HG03135 (cell line): ENCODE results near the gene RAB10.
"Not testable (repeated sequence)": the region's sequence is repeated elsewhere in the genome, so short reads cannot be mapped to it uniquely, and the experiment has no call there.

Source experiments
- ATAC-seq: cut with Tn5 transposase; IDR thresholded peaks from one replicate; pipeline ENCODE4 v1.9.1; 2021; ENCODE audit warnings: mild to moderate bottlenecking, moderate library complexity; ENCODE audit not compliant: unreplicated experiment

Gene RAB10

DNA sequence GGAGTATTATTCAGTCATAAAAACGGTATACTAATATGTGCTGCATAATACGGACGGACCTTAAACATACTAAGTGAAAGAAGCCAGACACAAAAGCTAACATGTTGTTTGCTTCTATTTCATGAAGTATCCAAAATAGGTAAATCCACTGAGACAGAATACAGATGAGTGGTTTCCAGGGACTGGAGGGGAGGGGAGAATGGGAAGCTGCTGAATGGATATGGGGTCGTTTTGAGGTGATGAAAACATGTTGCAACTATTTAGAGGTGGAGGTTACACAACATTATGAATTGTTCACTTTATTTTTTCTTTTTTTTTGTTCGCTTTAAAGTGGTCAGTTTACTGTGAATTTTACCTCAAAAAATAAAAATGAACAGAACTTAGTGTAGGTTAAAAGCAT, 52.9 kb downstream of the RAB10 start:
- no peak for ATAC-seq

DNA sequence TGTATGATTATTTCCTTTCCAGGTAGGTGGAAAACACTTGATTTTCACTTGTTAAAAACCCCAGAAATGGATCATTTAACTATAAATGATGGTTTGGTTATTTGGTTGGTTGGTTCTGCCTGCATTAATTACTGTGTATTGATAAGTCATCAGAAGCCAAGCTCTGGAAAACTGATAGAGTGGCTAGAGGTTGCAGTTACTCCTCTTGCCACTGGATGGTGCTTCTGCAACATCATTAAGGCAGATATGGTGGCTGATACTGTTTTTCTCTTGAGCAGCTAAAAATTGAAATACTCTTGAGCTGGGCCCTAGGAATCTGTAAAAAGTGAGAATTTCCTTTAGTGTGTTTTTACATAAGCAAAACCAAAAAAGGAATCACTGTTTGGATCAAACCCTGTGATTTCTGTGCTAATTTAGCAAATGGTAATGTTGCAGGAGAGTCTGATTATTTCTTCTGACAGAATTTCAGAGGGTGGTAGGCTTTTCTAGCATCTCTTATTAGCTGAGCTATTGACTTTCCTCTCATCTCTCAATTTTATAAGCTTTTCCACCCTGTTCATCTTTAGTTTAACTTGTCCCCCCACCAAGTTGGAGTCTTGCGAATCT, 54.3 kb downstream of the RAB10 start:
- ATAC-seq, result no peak

DNA sequence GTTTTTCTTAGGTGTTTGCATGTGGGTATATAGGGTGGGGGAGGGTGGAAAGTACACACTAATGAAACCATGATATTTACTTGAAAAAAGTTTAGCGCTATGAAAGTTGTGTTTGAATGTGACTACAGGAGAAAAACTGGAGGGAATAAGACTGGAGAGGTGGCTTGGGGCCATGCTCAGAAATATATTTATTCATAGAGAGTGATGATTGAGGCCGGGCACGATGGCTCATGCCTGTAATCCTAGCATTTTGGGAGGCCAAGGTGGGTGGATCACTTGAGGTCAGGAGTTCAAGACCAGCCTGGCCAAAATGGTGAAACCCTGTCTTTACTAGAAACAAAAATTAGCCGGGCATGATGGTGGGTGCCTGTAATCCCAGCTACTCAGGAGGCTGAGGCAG, 55.0 kb downstream of the RAB10 start:
- not testable (repeated sequence) for ATAC-seq

DNA sequence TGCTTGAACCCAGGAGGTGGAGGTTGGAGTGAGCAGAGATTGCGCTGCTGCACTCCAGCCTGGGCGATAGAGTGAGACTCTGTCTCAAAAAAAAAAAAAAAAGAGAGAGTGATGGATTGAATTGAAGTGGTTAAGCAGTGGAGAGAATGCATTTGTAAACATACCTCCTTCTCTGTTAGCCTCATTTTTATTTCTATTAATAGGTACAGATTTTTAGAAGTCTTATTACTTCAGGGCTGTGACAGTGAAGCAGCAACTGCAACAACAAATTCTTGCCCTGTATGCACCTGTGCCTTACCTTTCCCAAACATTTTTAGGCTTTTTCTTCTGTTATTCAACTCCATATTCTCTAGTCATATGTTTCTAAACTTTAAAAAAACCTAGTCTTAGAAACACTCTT, 55.5 kb downstream of the RAB10 start:
- no peak for ATAC-seq

DNA sequence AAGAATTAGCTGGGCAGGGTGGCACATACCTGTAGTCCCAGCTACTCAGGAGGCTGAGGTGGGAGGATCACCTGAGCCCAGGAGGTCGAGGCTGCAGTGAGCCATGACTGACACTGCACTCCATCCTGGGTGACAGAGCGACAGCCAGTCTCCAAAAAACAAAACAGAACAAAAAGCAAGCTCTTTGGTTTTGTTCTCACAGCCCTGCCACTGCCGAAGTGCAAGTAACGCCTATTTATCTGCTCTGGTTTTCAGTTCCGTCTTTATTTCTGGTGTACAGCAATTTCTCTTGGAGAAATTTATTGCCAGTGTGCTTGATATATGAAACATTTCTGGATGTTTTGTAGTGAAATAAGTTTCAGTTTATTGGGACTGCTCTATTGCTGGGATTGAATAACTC, 61.9 kb downstream of the RAB10 start:
- ATAC-seq, result no peak

DNA sequence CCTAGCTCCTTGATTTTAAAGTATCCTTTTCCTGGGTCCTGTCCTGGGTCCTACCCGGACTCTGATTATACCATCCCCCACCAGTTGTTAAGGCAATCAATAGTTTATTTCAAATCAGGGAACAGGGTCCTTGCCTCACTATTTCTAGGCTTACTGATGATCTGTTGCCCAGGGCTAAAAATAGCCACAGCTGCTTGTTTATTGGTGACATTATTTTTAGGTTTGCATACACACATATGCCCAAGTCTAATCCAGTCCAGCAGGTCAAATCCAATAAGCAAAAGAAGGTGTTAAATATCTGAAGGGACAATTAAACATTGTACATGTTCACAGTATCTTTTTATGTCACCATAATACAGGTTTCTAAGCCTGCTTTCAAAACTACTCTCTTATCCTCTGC, 66.0 kb downstream of the RAB10 start:
- no peak for ATAC-seq

DNA sequence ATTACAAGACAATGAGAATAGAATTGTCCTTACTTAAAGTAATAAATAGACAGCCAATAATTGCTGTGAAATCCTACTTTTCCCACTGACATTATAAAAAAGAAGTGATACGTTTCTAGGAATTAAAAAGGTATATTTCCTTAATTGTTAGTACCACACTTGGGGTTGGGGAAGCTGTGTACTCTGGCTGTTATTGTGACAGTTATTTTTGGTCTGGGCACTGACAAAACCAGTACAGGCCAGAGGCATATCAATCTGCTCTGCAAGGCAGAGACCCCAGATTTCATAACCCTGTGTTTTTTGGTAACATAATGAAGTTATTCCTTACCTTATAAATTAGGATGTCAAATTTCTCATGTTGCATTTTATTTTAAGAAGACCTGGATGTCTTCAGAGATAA, 66.5 kb downstream of the RAB10 start:
- no peak for ATAC-seq

DNA sequence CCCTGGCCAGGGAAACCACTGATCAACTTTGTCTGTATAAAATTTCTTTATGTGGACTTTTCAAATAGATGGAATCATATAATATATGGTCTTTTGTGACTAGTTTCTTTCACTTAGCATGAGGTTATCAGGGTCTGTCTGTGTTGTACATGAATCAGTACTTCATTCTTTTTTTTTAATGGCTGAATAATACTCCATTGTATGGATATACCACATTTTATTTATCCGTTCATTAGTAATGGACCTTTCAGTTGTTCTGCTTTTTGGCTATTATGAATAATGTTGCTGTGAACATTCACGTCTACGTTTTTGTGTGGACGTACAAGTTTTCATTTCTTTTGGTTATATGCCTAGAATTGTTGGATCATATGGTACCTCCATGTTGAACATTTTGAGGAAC, 69.9 kb downstream of the RAB10 start:
- no peak for ATAC-seq

DNA sequence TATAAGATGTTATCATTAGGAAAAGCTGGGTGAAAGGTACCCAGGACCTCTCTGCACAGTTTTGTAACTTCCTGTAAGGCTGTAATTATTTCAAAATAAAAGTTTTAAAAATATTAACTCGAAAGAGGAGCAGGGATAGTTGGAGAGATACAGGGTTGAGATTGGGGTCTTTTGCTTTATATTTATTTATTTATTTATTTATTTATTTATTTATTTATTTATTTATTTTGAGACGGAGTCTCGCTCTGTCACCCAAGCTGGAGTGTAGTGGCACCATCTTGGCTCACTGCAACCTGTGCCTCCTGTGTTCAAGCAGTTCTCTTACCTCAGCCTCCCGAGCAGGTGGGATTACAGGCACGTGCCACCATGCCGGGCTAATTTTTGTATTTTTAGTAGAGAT, 74.8 kb downstream of the RAB10 start:
- not testable (repeated sequence) for ATAC-seq

DNA sequence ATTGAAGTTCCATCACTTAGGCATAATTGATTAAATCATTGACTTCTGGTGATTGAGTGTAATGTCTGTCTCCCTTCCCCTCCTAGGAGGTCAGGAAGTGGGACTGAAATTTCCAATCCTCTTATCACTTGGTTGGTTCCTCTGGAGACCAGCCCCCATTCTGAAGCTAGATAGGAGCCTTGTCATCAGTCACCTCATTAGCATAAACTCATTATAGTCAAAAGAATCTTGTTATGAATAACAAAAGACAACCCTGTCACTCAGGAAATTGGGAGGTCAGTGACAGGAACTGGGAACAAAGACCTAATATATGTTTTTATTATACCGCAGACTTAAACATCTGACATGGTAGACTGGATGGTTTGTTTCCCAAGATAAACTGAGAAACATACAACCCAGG, 78.3 kb downstream of the RAB10 start:
- ATAC-seq, result no peak

DNA sequence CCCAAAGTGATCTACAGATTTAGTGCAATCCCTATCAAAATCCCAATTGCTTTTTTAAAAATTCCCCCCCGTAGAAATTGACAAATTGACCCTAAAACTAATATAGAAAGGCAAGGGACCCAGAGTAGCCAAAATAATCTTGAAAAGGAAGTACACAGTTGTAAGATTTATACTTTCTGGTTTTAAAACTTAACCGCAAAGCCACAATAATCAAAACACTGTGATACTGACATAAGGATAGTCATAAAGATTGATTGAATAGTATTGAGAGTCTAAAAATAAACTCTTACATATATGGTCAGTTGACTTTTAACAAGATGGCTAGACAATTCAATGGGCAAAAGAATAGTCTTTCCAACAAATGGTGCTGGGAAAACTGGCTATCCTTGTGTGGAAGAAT, 80.3 kb downstream of the RAB10 start:
- no peak for ATAC-seq

DNA sequence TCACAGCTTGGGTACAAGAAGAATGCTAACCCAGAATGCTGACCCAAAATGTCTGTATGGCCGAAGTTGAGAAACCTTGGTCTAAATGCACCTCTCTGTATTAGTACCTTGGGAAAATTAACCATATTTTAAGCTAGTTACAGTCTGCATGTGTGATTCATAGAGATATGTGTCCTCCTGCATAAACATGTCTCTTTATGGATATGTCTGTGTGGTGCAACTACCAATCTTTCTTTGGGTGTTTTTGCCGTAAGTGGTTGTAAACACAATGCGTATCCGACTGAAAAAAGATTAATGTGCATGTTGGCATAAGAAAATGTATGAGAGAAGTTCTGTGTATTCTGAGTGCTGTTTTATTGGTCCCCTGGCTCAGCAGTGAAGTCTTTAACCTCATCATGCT, 84.8 kb downstream of the RAB10 start:
- no peak for ATAC-seq

DNA sequence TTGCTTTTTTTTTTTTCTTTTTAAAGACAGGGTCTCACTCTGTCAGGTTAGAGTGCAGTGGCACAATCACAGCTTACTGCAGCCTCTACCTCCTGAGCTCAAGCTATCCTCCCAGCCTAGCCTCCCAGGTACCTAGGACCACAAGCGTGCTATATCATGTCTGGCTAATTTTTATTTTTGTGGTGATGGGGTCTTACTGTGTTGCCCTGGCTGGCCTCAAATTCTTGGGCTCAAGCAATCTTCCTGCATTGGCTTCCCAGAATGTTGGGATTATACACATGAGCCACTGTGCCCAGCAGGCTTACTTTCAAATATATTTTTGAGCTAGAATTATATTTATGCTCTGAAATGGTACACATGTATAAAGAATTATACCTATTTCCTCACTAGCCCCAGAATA, 85.6 kb downstream of the RAB10 start:
- no peak for ATAC-seq

DNA sequence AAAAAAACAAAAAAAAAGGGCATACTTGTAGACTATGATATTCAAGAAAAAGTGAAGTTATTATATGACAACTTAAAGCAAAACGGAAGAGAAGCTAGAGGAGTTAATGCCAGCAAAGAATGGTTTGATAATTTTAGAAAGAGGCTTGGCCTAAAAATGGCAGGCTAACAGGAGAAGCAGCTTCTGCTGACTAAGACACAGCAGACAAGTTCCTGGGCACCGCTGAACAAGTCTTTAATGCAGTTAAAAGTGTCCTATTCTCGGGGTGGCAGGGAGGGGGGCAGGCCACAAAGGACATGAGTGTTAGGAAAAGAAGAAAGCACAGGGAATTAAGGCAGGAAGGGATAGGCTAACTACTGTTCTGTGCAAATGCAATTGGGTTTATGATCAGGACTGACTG, 88.7 kb downstream of the RAB10 start:
- ATAC-seq, result no peak

DNA sequence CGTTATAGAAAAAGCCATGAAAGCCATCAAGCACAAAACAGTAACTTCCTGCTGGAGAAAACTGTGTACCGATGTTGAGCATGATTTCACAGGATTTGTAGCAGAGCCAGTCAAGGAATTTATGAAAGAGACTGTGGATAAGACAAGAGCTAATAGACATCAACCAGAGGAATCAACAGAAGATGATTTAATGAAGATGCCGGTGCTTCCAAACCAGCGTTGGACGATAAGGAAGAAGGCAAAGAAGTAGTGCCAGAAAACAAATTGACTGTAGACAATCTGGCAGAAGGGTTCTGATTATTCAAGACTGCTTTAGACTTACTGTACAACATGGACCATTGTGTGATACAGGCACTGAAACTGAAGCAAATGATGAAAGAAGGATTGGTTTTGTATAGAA, 89.5 kb downstream of the RAB10 start:
- ATAC-seq, result no peak

DNA sequence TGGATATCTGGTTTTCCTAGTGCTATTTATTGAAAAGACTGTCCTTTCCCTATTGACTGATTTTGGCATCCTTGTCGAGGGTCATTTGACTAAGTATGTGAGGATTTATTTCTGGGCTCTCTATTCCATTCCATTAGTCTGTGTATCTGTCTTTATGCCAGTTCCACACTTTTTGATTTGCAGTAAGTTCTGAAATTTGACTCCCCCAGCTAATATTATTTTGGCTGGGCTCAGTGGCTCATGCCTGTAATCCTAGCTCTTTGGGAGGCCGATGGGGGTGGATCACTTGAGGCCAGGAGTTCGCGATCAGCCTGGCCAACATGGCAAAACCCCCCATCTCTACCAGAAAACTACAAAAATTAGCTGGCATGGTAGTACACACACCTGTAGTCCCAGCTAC, 92.2 kb downstream of the RAB10 start:
- ATAC-seq, result no peak

DNA sequence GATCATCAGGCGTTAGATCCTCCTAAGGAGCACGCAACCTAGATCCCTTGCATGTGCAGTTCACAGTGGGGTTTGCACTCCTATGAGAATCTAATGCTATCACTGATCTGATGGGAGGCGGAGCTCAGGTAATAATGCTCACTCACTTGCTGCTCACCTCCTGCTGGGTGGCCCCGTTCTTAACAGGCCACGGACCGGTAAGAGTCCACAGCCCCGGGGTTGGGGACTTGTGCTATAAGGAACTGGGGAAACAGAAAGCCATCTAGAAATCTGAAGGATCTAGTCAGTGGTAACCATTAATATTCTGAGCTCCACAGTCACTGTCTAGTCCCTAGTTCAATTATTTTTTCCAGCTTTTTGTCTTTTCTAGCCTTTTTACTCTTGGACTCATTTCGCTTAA, 94.3 kb downstream of the RAB10 start:
- no peak for ATAC-seq

DNA sequence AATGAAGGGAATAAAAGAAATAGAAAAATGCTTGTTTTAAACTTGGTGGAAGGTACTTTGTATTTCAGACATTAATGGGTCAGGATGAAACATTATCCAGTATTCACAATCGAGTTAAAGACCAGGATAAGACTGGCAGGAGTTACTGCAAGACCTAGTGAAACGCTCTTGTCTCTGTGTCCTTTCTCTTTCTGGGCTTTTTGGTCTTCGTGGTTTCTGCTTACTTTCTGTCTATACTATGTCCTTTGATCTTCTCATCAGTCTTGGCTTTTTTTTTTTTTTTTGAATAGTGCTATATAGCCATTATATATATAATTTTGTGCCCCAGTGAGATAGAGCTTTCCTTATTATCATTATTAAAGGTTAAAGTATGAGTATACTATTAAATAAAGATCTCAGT, 96.9 kb downstream of the RAB10 start:
- ATAC-seq, result no peak

DNA sequence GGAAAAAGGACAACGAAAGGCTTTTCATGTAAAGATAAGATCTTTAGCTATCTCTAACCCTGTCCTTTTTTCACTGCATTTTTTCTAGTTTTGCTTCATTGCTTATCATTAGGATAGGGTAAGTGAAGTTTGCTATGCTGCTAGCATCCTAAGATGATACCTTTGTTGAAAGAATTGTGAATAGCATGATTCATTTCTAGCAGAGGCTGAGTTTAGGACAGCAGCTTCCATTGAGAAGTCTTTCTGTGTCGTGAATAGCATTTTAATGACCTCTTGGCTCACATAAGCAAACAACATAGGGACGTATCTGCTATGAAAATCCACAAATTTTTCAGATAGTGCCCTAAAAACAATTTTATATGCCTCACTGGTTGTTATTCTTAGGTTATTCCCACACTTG, 102.6 kb downstream of the RAB10 start:
- no peak for ATAC-seq

DNA sequence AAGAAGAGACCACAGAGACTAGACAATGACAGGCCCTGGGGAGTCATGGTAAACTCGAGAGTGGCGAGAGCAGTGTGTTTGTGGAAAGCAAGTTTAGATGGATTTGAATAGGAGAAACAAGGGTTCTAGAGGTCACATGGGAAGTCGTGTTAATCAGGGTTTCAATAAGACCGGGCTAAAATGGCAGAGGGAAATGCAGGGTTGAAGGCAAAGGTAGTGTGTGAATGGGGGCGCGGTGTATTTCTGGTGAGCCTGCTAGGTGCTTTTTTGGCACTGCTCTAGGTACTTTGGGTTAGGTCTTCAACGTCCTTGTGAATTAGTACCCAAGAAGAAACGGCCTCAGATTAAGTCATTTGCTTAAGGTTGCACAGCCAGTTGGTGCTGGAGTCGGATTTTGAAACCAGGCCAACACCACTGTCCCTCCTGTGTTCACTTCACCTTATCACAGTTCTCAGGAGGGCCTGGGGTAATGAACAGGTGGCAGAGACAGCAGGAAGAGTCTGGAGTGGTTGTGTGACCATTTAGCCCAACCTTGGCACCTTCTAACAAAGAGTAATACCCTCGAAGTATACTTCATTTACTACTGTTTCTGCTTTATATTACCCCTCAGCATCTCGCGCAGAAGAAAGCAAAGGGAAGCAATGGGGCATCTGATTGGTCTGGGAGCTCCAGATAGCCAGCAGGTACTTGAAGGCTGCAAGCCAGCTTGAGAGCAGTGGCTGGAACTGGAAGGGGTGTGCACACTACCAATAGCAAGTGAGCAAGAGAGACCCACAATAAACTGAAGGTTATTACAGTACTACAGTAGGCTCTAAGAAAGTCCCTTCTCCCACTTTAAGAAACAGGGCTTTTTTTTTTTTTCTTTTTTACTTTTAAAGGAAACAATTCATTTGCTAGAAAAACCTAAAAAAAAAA, 105.6 kb downstream of the RAB10 start:
- no peak for ATAC-seq

DNA sequence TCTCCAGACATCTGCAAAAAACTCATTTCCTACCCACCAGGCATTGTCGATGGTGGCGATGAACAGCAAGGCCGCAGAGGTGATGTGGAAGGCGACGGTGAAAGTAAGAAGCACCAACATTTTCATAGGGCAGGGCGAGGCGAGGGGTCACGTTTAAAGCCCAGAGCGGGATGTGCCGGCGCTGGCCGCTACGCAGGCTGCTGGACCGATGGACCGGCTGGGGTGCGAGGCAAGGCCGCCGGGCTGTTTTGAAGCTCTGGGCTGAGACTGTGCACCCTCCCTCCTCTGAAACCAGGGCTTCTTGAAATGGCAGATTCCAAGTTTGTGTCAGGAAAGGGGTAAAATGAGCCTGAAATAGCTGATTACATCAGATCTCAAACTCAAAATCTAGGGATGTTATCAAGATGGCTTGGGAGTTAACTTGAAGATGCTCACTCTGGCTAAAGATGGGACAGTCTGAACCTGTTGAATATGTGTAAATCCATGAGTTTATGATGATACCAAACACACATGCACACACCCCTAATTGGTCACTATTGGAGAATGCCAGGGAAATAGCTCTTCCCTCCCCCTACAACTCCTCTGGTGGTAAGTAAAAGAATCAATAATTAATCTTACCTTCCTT, 107.4 kb downstream of the RAB10 start:
- no peak for ATAC-seq

DNA sequence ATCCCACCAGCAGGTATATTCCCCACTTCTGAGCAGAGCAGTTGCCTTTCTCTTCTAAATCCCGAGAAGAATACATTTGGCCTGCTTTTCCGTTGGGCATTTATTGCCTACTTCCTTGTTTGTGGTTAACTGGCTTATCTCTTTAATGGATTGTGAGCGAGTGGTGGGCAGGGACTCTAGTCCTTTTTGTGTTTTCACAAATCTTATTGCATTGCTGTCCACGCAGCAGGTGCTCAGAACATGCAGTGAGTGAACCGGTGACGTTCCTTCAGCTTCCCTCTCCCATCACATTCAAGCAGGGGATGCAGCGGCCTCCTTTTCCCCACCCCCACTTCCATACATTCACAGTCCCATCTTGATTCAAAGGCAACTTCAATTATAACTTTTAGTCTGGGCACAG, 110.1 kb downstream of the RAB10 start:
- no peak for ATAC-seq
